ENCODE measurements around the gene MSMP.

MSMP gene

DNA sequence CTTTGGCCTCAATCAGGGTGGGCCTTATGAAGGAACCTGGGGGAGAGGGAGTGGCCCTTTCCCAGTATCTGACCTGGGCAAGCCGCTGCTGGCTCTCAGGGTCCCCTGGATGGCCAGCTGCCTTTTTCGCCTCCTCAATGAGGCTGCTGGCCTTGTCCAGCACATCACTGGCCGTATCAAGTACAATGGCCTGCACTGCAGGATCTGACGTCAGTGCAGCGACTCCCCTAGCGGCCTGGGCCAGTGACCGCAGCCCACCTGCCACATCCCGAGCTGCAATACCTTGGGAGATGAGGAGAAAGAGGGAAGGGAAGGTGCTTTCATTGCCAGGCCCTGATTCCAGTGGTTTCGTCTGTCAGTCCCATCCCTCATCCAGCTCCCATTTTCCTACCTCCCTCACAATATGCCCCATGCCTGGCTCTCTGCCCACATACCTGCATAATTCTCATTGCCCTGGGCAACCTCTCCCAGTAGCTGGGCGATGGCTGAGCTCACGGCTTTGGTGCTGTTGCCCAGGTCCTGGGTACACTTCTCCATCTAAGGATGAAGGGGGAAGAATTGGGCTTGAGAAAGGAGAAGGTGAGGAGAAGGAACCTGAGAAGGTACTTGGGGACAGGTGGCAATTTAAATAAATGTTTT, 41.2 kb downstream of the MSMP start:
- H3K4me1 Mint-ChIP-seq (ENCODE audit: low read depth), result peaks cover 7% of the 10 kb centered on the region
- peak; percentile 22 for DNase-seq
- H3K9me3 Mint-ChIP-seq, result no peaks in the 10 kb centered on the region
- H3K27ac Mint-ChIP-seq, result peak overlapping the region; percentile 47
- H3K36me3 Mint-ChIP-seq (ENCODE audit: low read depth), result peaks cover 78% of the 10 kb centered on the region
- H3K27me3 Mint-ChIP-seq, result no peaks in the 10 kb centered on the region
- no peak overlapping the region for H3K4me3 Mint-ChIP-seq

DNA sequence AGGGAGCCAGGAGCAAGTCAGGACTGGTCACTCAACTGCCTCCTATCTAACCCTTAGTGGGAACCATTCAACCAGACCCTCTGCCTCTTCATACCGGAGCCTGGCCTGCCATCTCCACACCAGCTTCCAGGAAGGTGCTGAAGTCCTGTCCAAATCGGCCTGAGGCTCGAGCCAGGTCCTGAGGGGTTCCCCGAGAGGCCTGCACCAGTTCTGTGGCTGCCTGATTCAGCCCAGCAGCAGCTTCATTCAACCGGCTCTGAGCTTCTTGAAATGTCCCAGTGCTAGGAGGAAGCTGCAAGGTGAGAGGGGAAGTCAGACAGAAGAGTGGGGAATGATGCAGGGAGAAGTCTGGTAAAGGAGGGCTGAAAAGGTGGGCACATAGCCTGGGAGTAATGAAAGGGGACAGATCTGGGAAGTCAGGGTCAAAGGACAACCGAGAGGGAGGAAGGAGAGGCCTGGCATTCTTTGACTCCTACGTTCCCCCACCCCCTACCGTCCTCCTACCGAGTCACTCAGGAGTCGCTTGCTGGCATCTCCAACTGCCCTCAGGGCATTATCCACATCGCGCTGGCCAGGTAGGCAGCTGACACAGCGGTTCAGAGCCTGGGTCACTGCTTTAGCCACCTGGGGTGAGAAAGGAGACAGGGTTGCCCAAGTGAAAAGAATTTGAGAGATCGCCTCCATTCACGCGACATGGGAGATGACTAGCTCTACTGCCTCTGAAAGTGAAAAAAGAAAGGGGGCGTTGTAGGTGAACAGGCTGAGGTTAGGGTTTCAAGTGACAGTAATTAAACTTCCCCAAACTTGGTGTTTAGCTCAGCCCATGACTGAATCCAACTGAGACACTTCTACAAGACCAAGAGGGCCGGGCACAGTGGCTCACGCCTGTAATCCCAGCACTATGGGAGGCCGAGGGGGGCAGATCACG, 42.3 kb downstream of the MSMP start:
- peaks cover 7% of the 10 kb centered on the region for H3K4me1 Mint-ChIP-seq (ENCODE audit: low read depth)
- peak; percentile 29 for DNase-seq
- no peak overlapping the region for H3K4me3 Mint-ChIP-seq
- H3K36me3 Mint-ChIP-seq (ENCODE audit: low read depth), result peaks cover 67% of the 10 kb centered on the region
- H3K9me3 Mint-ChIP-seq, result no peaks in the 10 kb centered on the region
- peak overlapping the region; percentile 50 for H3K27ac Mint-ChIP-seq
- H3K27me3 Mint-ChIP-seq, result no peaks in the 10 kb centered on the region

DNA sequence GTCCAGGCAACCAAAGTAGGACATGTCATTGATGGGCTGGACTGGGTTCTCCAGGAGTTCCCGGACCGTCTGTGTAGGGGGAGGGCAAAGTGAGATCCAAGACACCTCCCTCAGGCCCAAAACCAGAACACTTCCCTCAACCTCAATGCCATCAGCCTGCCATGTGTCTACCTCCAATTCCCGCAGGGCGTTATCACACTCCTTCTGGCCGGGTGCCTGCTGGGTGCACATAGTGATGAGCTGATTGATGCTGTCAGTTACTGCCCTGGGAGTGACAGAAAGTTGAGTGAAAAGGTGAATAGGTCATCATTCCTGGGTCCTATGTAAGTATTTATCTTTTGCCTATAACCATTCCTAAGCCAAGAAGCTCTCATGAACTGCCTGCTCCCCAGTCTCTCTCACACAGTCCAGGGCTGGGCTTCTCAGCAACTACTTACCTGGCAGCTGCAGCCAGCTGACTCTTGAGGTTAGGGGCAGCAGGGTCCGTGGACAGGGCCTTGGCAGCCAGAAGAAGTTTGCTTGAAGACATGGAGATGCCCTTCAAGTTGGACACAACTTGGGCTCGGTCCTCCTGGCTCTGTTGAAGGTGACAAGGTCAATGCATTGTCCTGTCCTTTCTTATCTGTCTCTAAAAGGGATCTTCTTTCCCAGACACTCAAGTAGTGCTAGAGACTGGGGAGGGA, 43.1 kb downstream of the MSMP start:
- Mint-ChIP-seq H3K4me3 (no peak overlapping the region), H3K27me3 (no peaks in the 10 kb centered on the region), H3K9me3 (no peaks in the 10 kb centered on the region), H3K27ac (peak overlapping the region; percentile 68), H3K4me1 (ENCODE audit: low read depth) (peaks cover 7% of the 10 kb centered on the region), H3K36me3 (ENCODE audit: low read depth) (peaks cover 59% of the 10 kb centered on the region)
- peak; percentile 13 for DNase-seq

DNA sequence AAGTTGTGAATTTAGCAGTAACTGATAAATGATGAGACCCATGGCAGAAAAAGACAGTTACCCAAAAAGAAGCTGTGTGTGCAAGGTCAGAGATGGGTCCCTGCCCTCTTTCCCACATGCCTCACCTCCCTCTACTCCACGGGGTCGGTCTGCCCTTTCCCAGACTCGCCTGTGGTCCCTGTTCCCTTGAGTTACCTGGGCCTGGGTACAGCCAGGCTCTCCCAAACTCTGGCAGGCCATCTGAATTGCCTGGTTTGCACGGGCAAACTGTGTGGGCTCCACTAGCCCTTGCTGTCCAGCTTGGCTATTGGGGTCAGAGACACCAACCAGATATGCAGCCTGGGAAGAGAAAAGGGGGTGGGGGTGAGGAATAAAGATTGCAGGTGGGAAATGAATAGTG, 45.9 kb downstream of the MSMP start:
- H3K4me1 Mint-ChIP-seq (ENCODE audit: low read depth), result peaks cover 7% of the 10 kb centered on the region
- DNase-seq, result no peak
- H3K9me3 Mint-ChIP-seq, result no peaks in the 10 kb centered on the region
- no peak overlapping the region for H3K4me3 Mint-ChIP-seq
- H3K27me3 Mint-ChIP-seq, result no peaks in the 10 kb centered on the region
- H3K27ac Mint-ChIP-seq, result peak overlapping the region; percentile 24
- peaks cover 30% of the 10 kb centered on the region for H3K36me3 Mint-ChIP-seq (ENCODE audit: low read depth)

DNA sequence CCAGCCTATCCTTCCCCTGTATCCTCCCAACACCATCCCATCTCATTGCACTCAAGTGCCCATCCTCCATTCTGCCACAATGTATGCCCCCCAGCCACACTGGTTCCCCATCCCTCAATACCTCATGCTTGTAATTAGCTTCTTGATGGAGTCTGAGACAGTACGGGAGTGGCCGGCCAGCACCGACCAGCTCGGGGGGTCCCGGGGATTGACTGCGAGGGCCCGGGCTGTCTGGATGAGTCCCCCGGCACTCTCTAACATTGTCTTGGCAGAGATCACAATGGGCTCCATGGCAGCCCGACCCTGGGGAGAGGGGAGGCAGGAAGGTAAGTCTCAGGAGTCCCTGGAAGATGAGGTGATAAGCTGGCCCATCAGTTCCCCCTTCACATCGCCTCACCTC, 47.1 kb downstream of the MSMP start:
- DNase-seq, result no peak
- peaks cover 19% of the 10 kb centered on the region for H3K36me3 Mint-ChIP-seq (ENCODE audit: low read depth)
- H3K27me3 Mint-ChIP-seq, result no peaks in the 10 kb centered on the region
- no peak overlapping the region for H3K4me3 Mint-ChIP-seq
- peak overlapping the region; percentile 58 for H3K27ac Mint-ChIP-seq
- peaks cover 3% of the 10 kb centered on the region for H3K4me1 Mint-ChIP-seq (ENCODE audit: low read depth)
- no peaks in the 10 kb centered on the region for H3K9me3 Mint-ChIP-seq

DNA sequence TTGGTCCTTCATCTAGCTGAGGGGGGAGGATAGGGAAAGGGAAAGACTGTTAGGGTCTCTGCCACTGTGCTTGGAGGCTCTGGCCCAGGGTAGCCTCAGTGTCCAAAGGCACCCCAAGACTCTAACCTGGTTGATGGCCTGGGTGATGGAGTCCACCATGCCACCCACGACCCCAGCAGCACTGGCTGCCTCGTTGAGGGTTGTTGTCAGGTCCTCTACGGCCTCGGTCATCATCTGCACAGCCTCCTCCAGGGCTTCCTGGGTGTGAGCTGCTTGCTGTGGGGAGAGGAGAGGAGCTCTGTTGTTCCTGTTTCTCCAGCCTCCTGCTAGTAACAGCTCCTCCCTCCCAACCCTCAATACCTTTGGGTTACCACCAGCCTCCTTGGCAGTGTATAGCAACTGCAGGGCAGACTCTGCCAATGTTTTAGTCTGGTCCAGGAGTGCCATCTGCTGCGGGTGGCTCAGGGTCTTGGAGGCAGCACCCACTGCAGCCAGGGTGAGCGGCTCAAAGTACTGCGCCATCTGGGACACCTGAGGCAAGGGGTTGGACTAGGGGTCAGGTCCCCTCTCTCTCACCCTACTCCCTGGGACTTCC, 48.1 kb downstream of the MSMP start:
- H3K9me3 Mint-ChIP-seq, result no peaks in the 10 kb centered on the region

DNA sequence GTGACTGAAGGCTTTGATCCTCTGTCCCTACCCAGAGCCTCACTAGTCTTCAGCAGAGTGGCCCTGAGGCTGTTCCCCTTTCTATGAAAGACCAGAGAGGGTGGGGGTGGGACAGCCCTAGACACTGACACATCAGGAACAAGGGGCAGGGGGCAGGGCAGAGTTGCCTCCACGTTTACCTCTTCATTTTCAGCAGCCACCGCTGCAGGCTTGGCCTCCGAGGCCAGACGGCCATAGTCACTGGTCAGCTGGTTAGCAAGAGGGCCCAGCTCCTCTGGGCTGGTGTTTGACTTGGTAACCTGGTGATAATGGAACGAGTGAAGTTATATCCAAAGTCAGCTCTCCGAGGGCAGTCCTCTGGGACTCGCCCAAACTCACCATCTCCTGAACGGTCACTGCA, 48.7 kb downstream of the MSMP start:
- no peaks in the 10 kb centered on the region for H3K9me3 Mint-ChIP-seq
- H3K4me3 Mint-ChIP-seq, result no peak overlapping the region
- no peaks in the 10 kb centered on the region for H3K4me1 Mint-ChIP-seq (ENCODE audit: low read depth)
- peaks cover 3% of the 10 kb centered on the region for H3K36me3 Mint-ChIP-seq (ENCODE audit: low read depth)
- no peak overlapping the region for H3K27ac Mint-ChIP-seq
- no peak for DNase-seq
- no peaks in the 10 kb centered on the region for H3K27me3 Mint-ChIP-seq

More for the DNA sequence above, 48.1 kb downstream of the MSMP start:
- Mint-ChIP-seq H3K27ac (no peak overlapping the region), H3K4me1 (ENCODE audit: low read depth) (no peaks in the 10 kb centered on the region), H3K27me3 (no peaks in the 10 kb centered on the region), H3K4me3 (no peak overlapping the region), H3K36me3 (ENCODE audit: low read depth) (peaks cover 8% of the 10 kb centered on the region)
- no peak for DNase-seq

DNA sequence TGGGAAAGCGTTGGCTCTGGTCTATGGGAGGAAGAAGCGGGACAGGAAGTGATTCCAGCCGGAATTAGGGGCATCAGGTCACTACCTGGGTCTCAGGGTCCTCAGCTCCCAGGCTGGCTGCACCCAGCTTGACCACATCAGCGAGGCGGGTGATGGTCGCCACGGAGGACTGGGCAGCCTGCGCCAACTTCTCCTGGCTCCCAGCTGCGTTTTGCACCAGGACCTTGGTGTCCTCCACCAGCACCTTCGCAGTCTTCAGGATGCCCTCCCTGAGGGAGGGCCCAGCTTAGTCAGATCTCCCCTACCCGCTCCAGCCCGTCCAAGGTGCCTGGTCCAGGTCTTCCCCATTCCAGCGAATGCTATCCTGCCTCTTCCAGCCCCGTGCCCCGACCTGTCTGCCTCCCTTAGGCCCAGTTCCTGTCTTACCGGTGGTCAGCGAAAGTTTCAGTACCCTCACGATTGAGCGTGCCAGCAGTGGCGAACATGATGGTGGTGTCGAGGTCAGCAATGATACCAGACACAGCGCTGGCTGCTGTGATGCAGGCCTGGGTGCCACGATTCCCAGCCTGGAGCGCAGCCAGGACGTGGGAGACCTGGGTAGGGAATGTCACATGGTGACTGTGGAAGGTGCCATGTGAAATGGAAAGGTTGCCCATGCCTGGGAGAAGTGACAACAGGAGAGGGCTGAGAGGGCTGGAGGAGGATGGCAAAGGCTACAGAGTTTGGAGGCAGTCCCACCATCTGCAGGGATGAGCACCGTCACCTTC, 50.0 kb downstream of the MSMP start:
- Mint-ChIP-seq H3K36me3 (ENCODE audit: low read depth) (no peaks in the 10 kb centered on the region), H3K9me3 (no peaks in the 10 kb centered on the region)
- DNase-seq, result no peak

More for the DNA sequence above, 50.0 kb downstream of the MSMP start:
- H3K4me1 Mint-ChIP-seq (ENCODE audit: low read depth), result no peaks in the 10 kb centered on the region
- peak overlapping the region; percentile 18 for H3K27ac Mint-ChIP-seq
- no peak overlapping the region for H3K4me3 Mint-ChIP-seq
- H3K27me3 Mint-ChIP-seq, result no peaks in the 10 kb centered on the region

Measured in activated T-cell treated with anti-CD3 and anti-CD28 coated beads, Interleukin-2, amount 50 U/mL, for 24 hours (primary cell).